Activated CD4-positive, alpha-beta T cell treated with anti-CD3 and anti-CD28 coated beads, Interleukin-2, Interleukin-4, amounts not matched to agents 100 ng/mL and 50 ng/mL, durations not matched to agents 16 hours and 8 hours (primary cell): ENCODE data around the gene FRZB.

Experiments used
- DNase-seq: peaks from one replicate; pipeline ENCODE4 v3.0.0-alpha.2; 2020; ENCODE audit warnings: low spot score

Gene FRZB

DNA sequence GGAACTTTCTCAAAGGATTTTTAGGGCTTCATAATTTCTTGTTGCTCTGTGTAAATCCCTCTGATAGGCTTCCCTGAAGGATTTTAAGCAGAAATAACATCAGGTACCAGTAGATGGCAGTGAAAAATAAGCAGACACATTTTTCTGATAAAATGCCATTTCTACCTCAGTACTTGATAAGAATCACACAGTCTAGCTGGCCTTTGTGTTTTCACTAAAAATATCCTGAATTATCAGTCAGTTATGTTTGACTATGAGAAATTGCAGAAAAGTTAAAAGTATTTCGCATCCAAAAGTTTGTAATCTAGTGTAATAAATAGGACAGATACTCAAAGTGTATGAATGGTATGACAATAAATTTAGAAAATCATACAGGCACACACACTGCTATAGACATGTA lies 81.7 kb downstream of the FRZB start:
- peak; percentile 15 for DNase-seq

DNA sequence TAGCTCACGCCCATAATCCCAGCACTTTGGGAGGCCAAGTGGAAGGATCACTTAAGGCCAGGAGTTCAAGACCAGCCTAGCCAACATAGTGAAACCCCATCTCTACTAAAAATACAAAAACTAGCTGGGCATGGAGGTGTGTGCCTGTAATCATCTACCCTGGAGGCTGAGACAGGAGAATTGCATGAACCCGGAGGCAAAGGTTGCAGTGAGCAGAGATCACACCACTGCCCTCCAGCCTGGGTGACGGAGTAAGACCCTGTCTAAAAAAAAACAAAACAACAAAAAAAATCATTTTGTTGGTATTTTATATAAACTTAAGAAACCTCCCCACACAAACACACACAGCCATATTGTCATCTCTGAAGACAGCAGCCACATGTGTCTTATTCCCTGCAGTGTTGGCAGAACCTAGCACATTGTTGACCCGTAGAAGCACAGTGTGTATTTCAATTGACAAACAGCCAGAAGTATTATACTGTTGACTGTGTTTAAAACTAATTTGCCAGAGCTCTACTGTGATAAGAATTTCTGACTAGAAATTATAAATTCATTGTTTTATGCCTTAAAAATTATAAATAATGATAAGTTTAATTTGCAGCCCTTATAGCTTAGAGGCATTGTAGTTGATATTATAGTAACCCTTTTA lies 82.3 kb downstream of the FRZB start:
- no peak for DNase-seq
